HG03280 (cell line): ENCODE measurements around the gene FAM98A.

Experiments used
- ATAC-seq: cut with Tn5 transposase; IDR thresholded peaks from one replicate; pipeline ENCODE4 v1.9.1; 2021; ENCODE audit warnings: mild to moderate bottlenecking, moderate library complexity; ENCODE audit not compliant: unreplicated experiment

FAM98A gene

DNA sequence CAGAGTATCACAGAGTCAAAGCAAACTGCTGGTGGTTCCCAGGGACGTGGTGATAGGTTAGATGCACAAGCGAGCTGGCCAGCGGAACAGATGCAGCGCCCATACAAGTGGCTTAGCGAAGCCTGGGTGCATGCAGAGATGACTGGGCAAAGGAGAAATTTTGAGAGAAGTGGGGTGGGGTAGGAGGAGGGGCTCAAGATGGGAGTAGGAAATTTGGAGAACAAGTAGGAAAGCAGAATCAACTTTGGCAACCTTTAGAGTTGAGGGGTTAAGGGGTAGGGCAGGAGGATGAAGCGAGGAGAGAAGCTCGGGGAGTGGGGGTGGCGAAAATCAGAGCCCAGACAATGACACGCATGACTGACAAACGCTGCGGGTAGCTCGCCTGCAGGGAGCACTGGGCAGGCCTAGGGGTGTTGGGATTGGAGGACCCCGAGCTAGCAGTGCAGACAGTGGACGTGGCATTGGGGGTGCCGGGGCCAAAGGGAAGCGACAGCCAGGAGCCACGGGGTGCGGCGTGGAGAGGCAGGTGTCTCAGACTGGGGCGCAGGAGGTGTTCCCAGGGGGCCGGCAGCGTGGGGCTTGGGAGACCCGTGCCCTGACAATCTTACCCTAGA lies 431 bp downstream of the FAM98A start:
- peak; percentile 42 for ATAC-seq

DNA sequence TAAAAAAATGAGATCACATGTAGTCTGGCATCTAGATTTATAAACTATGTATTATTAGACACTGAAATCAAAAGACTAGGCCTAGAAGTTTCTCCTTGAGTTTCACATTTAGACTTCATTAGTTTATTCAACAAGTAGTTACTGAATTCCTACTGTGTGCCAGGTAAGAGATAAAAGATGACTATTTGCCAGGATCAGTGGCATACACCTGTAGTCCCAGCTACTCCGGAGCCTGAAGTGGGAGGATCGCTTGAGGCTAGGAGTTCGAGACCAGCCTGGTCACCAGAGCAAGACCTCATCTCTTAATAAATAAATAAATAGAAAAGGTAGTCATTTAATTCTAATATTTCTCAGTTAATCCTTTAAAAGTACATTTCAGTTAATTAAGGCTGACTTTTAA lies 2.1 kb downstream of the FAM98A start:
- no peak for ATAC-seq

- ATAC-seq, result no peak
These were observed 3.7 kb downstream of the FAM98A start for GRCh38 chr2:33595385-33595784.

DNA sequence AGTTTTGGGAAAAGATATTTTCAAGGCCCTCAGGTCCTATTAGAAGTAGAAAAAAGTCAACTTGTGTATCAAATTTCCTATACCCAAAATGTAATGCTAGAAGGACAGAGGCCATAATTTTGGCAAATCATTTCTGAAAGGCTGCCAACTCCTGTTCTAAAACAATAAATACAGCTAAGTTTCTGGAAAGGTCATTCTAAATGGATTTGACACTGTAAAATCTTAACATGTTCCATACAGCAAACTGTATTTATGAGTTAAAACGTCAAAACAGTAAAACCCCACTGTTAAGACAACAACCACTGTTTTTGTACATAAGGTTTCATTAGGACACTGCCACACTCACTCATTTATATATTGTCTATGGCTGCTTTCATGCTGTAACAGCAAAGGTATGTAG lies 9.7 kb downstream of the FAM98A start:
- ATAC-seq, result no peak

GRCh38 chr2:33588232-33588631 lies 10.9 kb downstream of the FAM98A start:
- ATAC-seq, result no peak

GRCh38 chr2:33586766-33587165 lies 12.3 kb downstream of the FAM98A start:
- no peak for ATAC-seq

GRCh38 chr2:33583194-33583938 lies 15.7 kb downstream of the FAM98A start:
- ATAC-seq, result no peak

DNA sequence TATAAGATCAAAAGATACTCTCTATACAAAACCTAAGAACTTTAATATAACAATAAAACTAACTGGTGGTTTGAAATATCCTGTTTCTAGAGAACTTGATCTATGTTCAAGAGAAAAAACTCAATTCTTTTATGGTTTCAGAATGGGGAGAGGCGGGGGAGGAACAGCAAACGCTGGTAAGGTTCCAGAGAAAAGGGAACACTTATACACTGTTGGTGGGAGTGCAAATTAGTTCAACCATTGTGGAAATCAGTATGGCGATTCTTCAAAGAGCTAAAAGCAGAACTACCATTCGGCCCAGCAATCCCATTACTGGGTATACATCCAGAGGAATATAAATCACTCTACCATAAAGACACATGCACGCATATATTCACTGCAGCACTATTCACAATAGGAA lies 17.2 kb downstream of the FAM98A start:
- ATAC-seq, result no peak

DNA sequence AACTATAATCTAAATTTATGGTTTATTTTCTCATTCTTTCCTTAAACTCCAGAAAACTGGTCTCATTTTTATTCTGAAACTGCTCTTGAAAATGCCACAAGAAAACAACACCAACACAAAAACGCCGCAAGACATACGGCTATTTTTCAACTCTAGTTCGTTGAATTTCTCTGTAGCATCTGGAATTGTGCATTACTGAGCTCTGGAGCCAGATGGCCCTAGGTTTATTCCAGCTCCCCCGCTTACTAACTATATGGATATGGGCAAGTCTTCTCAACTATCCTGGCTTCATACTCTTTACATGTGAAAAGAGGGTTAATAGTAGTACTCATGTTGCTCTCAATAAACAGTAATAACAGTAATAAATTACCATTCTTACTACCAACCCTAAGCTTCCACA lies 19.9 kb downstream of the FAM98A start:
- no peak for ATAC-seq

- ATAC-seq, result no peak
These were observed 21.4 kb downstream of the FAM98A start for GRCh38 chr2:33577668-33578067.

- ATAC-seq, result no peak
These were observed 22.0 kb downstream of the FAM98A start for GRCh38 chr2:33577084-33577483.

GRCh38 chr2:33573657-33574056 lies 25.4 kb downstream of the FAM98A start:
- no peak for ATAC-seq

DNA sequence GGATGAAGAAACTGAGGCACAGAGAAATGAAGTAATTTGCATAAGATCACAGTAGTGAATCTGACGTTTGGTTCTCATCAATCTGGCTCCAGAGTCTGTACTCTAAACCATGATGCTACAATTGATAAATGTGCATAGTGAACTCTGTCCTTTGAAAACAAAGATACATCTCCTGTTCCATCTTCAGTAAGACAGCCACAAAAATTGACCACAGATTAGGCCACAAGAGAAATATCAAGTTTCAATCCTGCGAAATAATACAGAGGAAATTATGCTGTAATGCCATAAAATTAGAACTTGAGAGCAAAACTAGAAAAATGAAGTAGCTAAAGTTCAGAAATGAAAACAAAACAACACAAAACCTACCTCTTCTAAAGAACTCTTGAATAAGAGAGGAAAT lies 28.4 kb downstream of the FAM98A start:
- ATAC-seq, result no peak

GRCh38 chr2:33561872-33562271 lies 37.2 kb downstream of the FAM98A start:
- no peak for ATAC-seq

DNA sequence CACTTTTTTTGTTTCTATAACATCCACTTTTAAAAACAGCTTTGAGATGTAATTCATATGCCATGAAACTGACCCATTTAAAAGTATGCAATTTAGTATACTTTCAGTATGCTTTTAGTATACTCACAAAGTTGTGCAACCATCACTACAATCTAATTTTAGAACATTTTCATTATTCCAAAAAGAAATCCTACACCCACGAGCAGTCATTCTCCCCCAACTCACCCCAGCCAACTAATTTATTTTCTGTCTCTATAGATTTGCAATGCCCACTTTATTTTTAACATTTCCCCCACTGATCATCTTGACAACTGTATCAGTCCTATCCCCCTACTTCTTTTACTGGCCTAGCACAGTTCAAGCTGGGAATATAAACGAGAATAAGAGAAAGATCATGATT lies 39.1 kb downstream of the FAM98A start:
- no peak for ATAC-seq

GRCh38 chr2:33559328-33559727 lies 39.8 kb downstream of the FAM98A start:
- ATAC-seq, result no peak

DNA sequence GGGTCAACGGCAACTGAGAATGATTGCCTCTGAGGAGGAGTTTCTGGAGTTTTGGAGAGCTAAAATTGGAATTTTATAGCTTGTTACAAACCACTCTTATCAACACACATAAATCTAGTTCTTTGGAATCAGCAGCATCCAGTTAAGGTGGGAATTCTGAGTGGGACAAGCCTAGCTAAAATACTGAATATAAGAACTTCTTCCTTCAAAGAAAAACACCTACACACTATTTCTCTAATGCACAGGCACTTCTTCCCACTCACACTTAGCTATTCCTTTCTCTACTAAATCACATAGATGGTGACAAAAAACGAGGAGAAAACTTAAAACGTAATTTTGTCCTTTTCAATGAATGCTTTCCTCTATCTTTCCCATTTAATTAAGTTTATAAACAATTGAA lies 43.4 kb downstream of the FAM98A start:
- no peak for ATAC-seq

DNA sequence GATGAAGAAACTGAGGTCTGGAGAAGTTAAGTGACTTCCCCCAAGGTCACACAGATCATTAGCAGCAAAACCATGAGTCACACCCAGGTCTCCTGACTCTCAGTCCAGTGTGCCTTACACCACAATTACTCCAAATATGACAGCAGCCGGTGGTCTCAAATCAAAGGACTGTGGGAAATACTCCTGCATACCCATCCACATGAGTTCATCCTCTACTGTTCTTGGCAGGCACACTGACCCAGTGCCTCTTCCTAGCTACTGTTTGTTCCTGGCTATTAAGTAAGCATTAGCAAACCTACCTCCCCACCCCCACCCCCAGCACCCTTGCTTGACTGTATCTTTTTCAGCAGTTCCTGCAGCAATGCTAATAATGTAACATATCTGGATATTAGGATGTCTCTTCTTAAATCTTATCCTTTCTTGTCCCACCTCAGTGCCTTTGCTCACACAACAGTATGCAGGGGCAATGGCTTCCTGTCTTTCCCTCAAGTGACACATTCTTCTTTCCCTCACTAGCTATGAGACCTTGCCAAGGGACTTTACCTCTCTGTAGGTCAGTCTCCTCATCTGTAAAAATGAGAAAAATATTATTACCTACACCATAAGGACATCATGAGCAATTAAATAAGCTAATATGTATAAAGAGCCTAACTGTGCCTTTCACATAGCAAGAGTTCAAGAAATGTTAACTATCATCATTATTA lies 46.2 kb downstream of the FAM98A start:
- no peak for ATAC-seq

DNA sequence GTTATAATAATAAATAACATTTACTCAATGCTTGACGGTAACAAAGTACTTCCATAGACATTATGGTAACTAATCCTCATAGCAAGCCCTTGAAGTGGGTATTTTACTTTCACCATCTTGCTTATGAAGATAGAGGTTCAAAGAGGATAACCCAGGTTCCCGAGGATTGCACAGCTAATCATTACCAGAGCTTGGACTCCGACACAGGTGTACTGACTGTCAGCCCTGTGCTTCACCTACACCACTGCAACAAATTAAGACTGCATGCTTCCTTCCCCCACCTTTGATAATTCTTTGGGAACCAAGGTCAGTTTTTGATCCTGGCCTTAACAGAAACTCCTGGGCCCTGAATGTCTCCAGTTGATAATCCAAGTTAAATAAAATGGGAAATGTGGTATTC lies 48.9 kb downstream of the FAM98A start:
- no peak for ATAC-seq

GRCh38 chr2:33541243-33541642 lies 57.9 kb downstream of the FAM98A start:
- no peak for ATAC-seq

DNA sequence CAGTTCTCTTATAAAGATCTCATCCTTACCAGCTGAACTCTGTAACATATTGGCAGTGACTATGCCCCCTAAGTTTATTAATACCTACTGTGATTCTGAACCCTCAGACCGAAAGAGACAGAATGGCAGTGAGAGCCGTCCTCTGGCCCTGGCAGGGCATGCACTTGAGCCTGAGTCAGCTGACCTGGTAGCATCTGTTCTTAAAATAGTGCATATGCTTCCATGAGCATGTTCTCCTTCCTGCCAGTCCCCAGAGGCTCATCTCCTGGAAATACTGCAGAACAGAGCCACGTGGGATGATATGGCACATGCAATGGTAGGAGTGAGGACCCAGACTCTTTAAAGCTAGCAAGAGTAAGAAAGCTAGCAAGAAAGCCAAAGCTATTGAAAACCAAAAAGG lies 63.7 kb downstream of the FAM98A start:
- ATAC-seq, result no peak
